ENCODE results near the gene CNTN4.

The CNTN4 gene

DNA sequence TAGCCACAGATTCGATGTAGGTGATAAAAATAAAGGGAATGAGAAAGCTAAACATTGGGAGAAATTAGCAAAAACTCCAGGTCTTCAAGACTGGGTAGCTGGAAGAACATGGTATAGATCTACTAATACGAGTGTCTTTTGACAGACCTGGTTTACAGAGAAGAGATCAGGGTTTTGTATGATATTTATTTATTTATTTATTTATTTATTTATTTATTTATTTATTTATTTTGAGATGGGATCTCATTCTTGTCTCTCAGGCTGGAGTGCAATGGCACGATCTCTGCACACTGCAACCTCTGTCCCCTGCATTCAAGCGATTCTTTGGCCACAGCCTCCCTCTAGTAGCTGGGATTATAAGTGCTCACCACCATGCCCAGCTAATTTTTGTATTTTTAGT, 448.4 kb downstream of the CNTN4 start:
- no peaks in the 10 kb centered on the region for H3K36me3 ChIP-seq (ENCODE audit: control insufficient read depth, insufficient read depth, low read length)
- no peaks in the 10 kb centered on the region for H3K27me3 ChIP-seq (replicated peaks; ENCODE audit: control insufficient read depth, insufficient read depth, low read length)
- no peak for DNase-seq (ENCODE audit: extremely low read depth, insufficient read length)
- H3K4me3 ChIP-seq (replicated peaks; ENCODE audit: low read depth, low read length) = no peak overlapping the region
- TF ChIP-seq, protein P1, sequence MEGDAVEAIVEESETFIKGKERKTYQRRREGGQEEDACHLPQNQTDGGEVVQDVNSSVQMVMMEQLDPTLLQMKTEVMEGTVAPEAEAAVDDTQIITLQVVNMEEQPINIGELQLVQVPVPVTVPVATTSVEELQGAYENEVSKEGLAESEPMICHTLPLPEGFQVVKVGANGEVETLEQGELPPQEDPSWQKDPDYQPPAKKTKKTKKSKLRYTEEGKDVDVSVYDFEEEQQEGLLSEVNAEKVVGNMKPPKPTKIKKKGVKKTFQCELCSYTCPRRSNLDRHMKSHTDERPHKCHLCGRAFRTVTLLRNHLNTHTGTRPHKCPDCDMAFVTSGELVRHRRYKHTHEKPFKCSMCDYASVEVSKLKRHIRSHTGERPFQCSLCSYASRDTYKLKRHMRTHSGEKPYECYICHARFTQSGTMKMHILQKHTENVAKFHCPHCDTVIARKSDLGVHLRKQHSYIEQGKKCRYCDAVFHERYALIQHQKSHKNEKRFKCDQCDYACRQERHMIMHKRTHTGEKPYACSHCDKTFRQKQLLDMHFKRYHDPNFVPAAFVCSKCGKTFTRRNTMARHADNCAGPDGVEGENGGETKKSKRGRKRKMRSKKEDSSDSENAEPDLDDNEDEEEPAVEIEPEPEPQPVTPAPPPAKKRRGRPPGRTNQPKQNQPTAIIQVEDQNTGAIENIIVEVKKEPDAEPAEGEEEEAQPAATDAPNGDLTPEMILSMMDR (IDR thresholded peaks at IDR 0.05; ENCODE audit: insufficient read depth, low read length, poor library complexity, severe bottlenecking) = no peak

DNA sequence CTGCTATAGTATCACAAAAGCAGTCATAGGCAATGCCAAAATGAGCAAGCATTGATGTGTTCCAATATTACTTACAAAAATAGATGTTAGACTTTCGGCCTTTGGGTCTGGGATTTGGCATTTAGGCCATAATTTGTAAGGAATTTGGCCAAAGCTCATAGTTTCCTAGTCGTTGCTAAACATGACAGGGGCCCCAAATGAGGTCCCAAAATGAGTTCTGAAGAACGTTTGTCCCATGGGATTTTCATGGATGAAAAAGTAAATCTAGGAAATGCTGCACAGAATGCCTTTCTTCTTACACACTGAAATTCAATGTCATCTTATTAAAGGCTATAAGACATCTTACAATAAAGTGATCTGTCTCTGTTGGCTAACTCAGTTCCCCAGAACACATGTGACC, 456.0 kb downstream of the CNTN4 start:
- no peaks in the 10 kb centered on the region for H3K36me3 ChIP-seq (ENCODE audit: control insufficient read depth, insufficient read depth, low read length)
- no peaks in the 10 kb centered on the region for H3K27me3 ChIP-seq (replicated peaks; ENCODE audit: control insufficient read depth, insufficient read depth, low read length)
- no peak for DNase-seq (ENCODE audit: extremely low read depth, insufficient read length)
- TF ChIP-seq, protein P1 (IDR thresholded peaks at IDR 0.05; ENCODE audit: insufficient read depth, low read length, poor library complexity, severe bottlenecking) = no peak
- H3K4me3 ChIP-seq (replicated peaks; ENCODE audit: low read depth, low read length) = no peak overlapping the region

DNA sequence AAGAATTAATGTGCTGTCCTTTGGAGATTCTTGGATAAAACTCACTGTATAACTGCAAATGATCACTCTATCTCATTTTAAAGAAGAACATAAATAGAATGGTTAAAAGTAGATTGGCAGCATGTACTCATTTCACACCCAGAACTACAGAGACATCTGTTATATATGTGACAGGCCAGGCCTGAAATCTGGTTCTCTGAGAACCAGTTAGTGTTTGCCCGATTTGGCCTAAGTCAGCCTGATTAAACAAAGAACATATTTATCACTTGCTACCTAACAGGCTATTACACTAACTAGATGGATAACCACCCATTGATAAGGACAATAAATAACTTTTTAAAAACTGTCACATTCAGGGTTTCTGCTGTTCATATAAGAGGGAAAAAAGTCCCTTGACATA, 460.1 kb downstream of the CNTN4 start:
- no peak for DNase-seq (ENCODE audit: extremely low read depth, insufficient read length)
- TF ChIP-seq, protein P1 (IDR thresholded peaks at IDR 0.05; ENCODE audit: insufficient read depth, low read length, poor library complexity, severe bottlenecking) = no peak
- Histone ChIP-seq H3K4me3 (replicated peaks; ENCODE audit: low read depth, low read length) (no peak overlapping the region), H3K27me3 (replicated peaks; ENCODE audit: control insufficient read depth, insufficient read depth, low read length) (no peaks in the 10 kb centered on the region), H3K36me3 (ENCODE audit: control insufficient read depth, insufficient read depth, low read length) (no peaks in the 10 kb centered on the region)

DNA sequence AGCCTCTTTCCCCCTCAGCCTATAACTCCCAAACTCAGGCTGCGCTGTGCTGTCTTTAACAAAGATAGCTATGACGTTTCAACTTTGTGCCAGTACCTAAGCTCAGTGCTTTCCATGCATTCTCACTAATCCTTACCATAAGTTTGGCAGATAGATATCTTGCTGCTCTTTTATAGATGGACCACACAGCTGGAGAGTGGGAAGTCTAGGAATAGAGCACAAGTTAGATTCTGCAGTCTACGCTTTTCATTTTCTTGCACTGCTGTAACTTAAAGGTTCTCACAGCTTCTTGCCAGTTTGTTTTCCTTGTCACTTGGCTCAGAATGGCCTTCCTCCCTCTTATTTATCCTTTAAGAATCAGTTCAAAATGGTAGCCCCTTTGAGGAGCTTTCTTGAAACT, 468.8 kb downstream of the CNTN4 start:
- H3K27me3 ChIP-seq (replicated peaks; ENCODE audit: control insufficient read depth, insufficient read depth, low read length) = no peaks in the 10 kb centered on the region
- TF ChIP-seq, protein P1 (IDR thresholded peaks at IDR 0.05; ENCODE audit: insufficient read depth, low read length, poor library complexity, severe bottlenecking) = no peak
- DNase-seq (ENCODE audit: extremely low read depth, insufficient read length) = no peak
- H3K36me3 ChIP-seq (ENCODE audit: control insufficient read depth, insufficient read depth, low read length) = no peaks in the 10 kb centered on the region
- no peak overlapping the region for H3K4me3 ChIP-seq (replicated peaks; ENCODE audit: low read depth, low read length)

DNA sequence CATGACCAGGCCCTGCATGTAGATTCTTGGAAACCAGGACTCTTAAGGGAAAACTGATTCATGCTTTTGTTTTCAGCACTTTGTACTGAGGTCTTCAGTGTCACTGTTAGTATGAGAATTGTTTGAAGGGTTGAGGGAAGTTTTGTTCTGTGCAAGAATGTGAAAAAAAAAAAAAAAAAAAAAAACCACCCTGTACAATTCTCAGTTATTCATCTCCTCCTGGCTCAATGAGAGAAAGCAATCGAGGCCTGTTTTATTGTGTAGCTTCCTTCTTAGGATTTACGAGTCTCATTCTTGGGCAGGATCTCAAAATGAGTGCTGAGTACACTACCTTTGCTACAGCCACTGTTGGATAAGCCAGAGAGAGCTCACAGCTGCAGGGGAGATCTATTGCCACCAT, 469.5 kb downstream of the CNTN4 start:
- Histone ChIP-seq H3K36me3 (ENCODE audit: control insufficient read depth, insufficient read depth, low read length) (no peaks in the 10 kb centered on the region), H3K27me3 (replicated peaks; ENCODE audit: control insufficient read depth, insufficient read depth, low read length) (no peaks in the 10 kb centered on the region), H3K4me3 (replicated peaks; ENCODE audit: low read depth, low read length) (no peak overlapping the region)
- TF ChIP-seq, protein P1 (IDR thresholded peaks at IDR 0.05; ENCODE audit: insufficient read depth, low read length, poor library complexity, severe bottlenecking) = no peak
- no peak for DNase-seq (ENCODE audit: extremely low read depth, insufficient read length)

DNA sequence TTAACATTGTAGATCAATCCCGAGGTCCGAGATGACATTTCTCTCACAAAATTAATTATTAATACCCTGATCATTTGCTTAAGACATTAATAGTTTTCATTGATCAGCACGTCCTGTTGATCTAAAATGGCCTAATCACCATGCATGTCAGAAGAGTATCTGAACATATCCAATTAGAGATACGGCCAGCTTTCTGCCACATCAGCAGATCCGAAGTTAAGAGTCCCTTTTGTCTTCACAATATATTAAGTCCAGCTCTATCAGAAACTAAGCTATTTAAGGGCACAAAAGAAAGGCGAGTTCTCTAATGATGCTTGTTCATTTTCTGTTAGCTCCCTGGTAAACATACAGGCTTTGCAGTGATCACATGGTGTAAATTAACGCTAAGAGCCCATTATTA, 470.3 kb downstream of the CNTN4 start:
- no peak for DNase-seq (ENCODE audit: extremely low read depth, insufficient read length)
- no peak overlapping the region for H3K4me3 ChIP-seq (replicated peaks; ENCODE audit: low read depth, low read length)
- TF ChIP-seq, protein P1 (IDR thresholded peaks at IDR 0.05; ENCODE audit: insufficient read depth, low read length, poor library complexity, severe bottlenecking) = no peak
- no peaks in the 10 kb centered on the region for H3K36me3 ChIP-seq (ENCODE audit: control insufficient read depth, insufficient read depth, low read length)
- no peaks in the 10 kb centered on the region for H3K27me3 ChIP-seq (replicated peaks; ENCODE audit: control insufficient read depth, insufficient read depth, low read length)

Data from GM06990 (cell line).